HG03097 (cell line): ENCODE data around the gene RIF1.

Source experiments
- ATAC-seq: cut with Tn5 transposase; IDR thresholded peaks from one replicate; pipeline ENCODE4 v1.9.1; 2021; ENCODE audit not compliant: unreplicated experiment, low FRiP score

The RIF1 gene

GRCh38 chr2:151491496-151491895, 81.8 kb downstream of the RIF1 start:
- ATAC-seq = no peak

GRCh38 chr2:151498178-151498577, 88.5 kb downstream of the RIF1 start:
- ATAC-seq = no peak

- ATAC-seq = no peak
Observed at GRCh38 chr2:151506170-151506569, 96.5 kb downstream of the RIF1 start.

- no peak for ATAC-seq
Observed at GRCh38 chr2:151508519-151508918, 98.8 kb downstream of the RIF1 start.

GRCh38 chr2:151518802-151519201, 109.1 kb downstream of the RIF1 start:
- no peak for ATAC-seq

GRCh38 chr2:151520976-151521375, 111.3 kb downstream of the RIF1 start:
- ATAC-seq = no peak

GRCh38 chr2:151522556-151522955, 112.9 kb downstream of the RIF1 start:
- ATAC-seq = no peak

- no peak for ATAC-seq
Observed at GRCh38 chr2:151523850-151524249, 114.1 kb downstream of the RIF1 start.

GRCh38 chr2:151525821-151526373, 116.2 kb downstream of the RIF1 start:
- no peak for ATAC-seq

GRCh38 chr2:151526572-151527090, 116.9 kb downstream of the RIF1 start:
- ATAC-seq = no peak
